K562 (cell line): ENCODE results near the gene PDIA5. TPM values are rescaled to one million over a fixed set of nuclear protein-coding genes. Genes with fewer than 3 reads are reported as not detected.

Experiments
- BRD4 ChIP-seq: fragments of 200-600 bp; sonication (generic); IDR thresholded peaks from 2 replicates; pipeline ENCODE4 v1.6.1; 2017; ENCODE audit warnings: inconsistent platforms
- CBFB ChIP-seq: sonication (generic); formaldehyde crosslinking; IDR thresholded peaks from 2 replicates; pipeline ENCODE4 v1.4.0; 2020; ENCODE audit warnings: mild to moderate bottlenecking, missing genetic modification reagents
- EP300 ChIP-seq: IDR thresholded peaks from 2 replicates; pipeline ENCODE4 v1.6.1; 2012; ENCODE audit warnings: low read length, improper control_type of control experiment
- FIP1L1 ChIP-seq: fragments of 200-400 bp; formaldehyde crosslinking; IDR thresholded peaks from 2 replicates; pipeline ENCODE4 v1.6.1; 2018; ENCODE audit warnings: mild to moderate bottlenecking, low read depth, low read length; ENCODE audit not compliant: poor library complexity, severe bottlenecking
- HMG20B ChIP-seq: fragments of 250-450 bp; sonication (Bioruptor Pico); IDR thresholded peaks from 2 replicates; pipeline ENCODE4 v1.5.0; 2021; ENCODE audit warnings: mild to moderate bottlenecking
- KDM1A ChIP-seq, 2 experiments: fragments of 450-650 bp; IDR thresholded peaks; 2 replicates each; pipeline ENCODE4 v1.6.1; 2016; ENCODE audit warnings: mild to moderate bottlenecking in 2 of 2
- KLF10 ChIP-seq: fragments of 250-450 bp; sonication (Bioruptor Pico); IDR thresholded peaks from 2 replicates; pipeline ENCODE4 v1.6.1; 2021; ENCODE audit warnings: matching md5 sums
- POLR3A ChIP-seq: IDR thresholded peaks from 2 replicates; pipeline ENCODE4 v1.6.1; 2011; ENCODE audit warnings: borderline replicate concordance, mild to moderate bottlenecking, moderate library complexity; ENCODE audit not compliant: insufficient read length, insufficient read depth; ENCODE audit errors: extremely low read depth
- RBM34 ChIP-seq: fragments of 200-400 bp; formaldehyde crosslinking; IDR thresholded peaks from 2 replicates; pipeline ENCODE4 v1.6.1; 2018; ENCODE audit warnings: low read length, borderline replicate concordance; ENCODE audit not compliant: insufficient read depth
- RFX5 ChIP-seq: IDR thresholded peaks from 2 replicates; pipeline ENCODE4 v1.6.1; 2011; ENCODE audit warnings: low read depth, mild to moderate bottlenecking, improper control_type of control experiment, low read length
- RNF2 ChIP-seq: sonication (generic); IDR thresholded peaks from 2 replicates; pipeline ENCODE4 v1.6.1; 2016
- SIN3B ChIP-seq: fragments of 450-650 bp; IDR thresholded peaks from 2 replicates; pipeline ENCODE4 v1.6.1; 2017; ENCODE audit warnings: low read depth, mild to moderate bottlenecking, moderate library complexity
- SPI1 ChIP-seq: IDR thresholded peaks from 2 replicates; pipeline ENCODE4 v1.6.1; 2011; ENCODE audit warnings: low read depth, low read length, control low read depth, borderline replicate concordance
- TAF9B ChIP-seq: fragments of 450-650 bp; IDR thresholded peaks from 2 replicates; pipeline ENCODE4 v1.6.1; 2018; ENCODE audit warnings: mild to moderate bottlenecking; ENCODE audit not compliant: partially characterized antibody
- ZNF212 ChIP-seq: fragments of 450-650 bp; formaldehyde crosslinking; IDR thresholded peaks from 2 replicates; pipeline ENCODE4 v1.4.0; 2020; ENCODE audit warnings: mild to moderate bottlenecking
- ZNF785 ChIP-seq: fragments of 250-450 bp; sonication (Bioruptor Pico); IDR thresholded peaks from 2 replicates; pipeline ENCODE4 v1.4.0; 2020; ENCODE audit warnings: mild to moderate bottlenecking
- polyA plus RNA-seq, 8 experiments: library from polyadenylated mRNA; depleted of rRNA in 4 of 8; stranded (reverse) in 5 of 8; unstranded in 3 of 8; fragments of >200 nt; fragmentation: Nextera tagmentation in 2 of 8; fragmentation: Illumina TruSeq in 1 of 8; extraction: Ambion mirVana in 2 of 8; extraction: Trizol in 1 of 8; gene quantifications; 2 replicates each; pipeline versions ENCODE4 v1.2.1 to v1.2.3, GENCODE V29; 2011 to 2014; ENCODE audit warnings: inconsistent platforms in 1 of 8, missing spikeins in 1 of 8
- total RNA-seq, 7 experiments: library from RNA; depleted of rRNA in 6 of 7; stranded (reverse); fragments of >200 nt in 6 of 7; fragmentation: Illumina TruSeq in 2 of 7; extraction: Trizol in 2 of 7; gene quantifications; 2 replicates each; pipeline versions ENCODE4 v1.2.1 to v1.2.3, GENCODE V29; 2011 to 2021; ENCODE audit warnings: low replicate concordance in 1 of 7
- TF ChIP-seq, protein P1 (sequence below): fragments of 450-650 bp; formaldehyde crosslinking; conservative IDR thresholded peaks from 2 replicates; pipeline ENCODE4 v1.4.0; 2022; ENCODE audit warnings: mild to moderate bottlenecking, missing genetic modification characterization
- TF ChIP-seq, protein P2 (sequence below): fragments of 450-650 bp; conservative IDR thresholded peaks from 2 replicates; pipeline ENCODE4 v1.6.1; 2016; ENCODE audit warnings: missing genetic modification characterization, low read depth, mild to moderate bottlenecking, control low read depth, missing compliant biosample characterization
- TF ChIP-seq, protein P3 (sequence below): fragments of 450-650 bp; IDR thresholded peaks from 2 replicates; pipeline ENCODE4 v1.6.1; 2018; ENCODE audit warnings: mild to moderate bottlenecking, low read depth; ENCODE audit not compliant: partially characterized antibody
- TF ChIP-seq, protein P4 (sequence below): IDR thresholded peaks from 2 replicates; pipeline ENCODE4 v1.6.1; 2012; ENCODE audit warnings: low read depth, low read length, improper control_type of control experiment, borderline replicate concordance
- TF ChIP-seq, protein P5 (sequence below): fragments of 450-650 bp; IDR thresholded peaks from 2 replicates; pipeline ENCODE4 v1.7.1; 2018; ENCODE audit warnings: mild to moderate bottlenecking, low read depth; ENCODE audit not compliant: partially characterized antibody

Gene PDIA5
- total and polyA plus RNA-seq, 9 of the 15 experiments (the other 6 are each of a cell fraction or from before 2014, with no cell fraction given), result 3.4 to 31.8 (median 19.6) TPM

DNA sequence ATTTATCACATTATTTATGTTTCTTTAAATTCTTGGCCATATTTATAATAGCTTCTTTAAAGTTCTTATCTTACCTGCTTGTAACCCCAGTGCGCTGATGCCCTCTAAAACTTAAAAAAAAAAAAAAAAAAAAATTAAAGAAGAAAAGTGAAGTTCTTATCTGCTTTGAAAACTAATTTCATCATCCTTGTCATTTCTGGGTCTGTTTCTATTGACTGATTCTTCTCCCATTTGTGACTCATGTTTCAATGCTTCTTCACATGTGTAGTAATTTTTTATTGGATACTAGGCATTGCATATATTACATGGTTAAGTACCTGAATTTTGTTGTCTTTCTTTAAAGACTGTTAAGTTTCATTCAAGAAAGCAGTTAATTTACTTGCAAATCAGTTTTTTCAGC lies 131.5 kb downstream of the PDIA5 start (continued):
- TF ChIP-seq TAF9B, result no peak
- TF ChIP-seq CBFB (CRISPR knock-in tag), result no peak
- no peak for TF ChIP-seq RNF2
- TF ChIP-seq BRD4, result no peak
- TF ChIP-seq POLR3A, result no peak
- TF ChIP-seq, protein P1, sequence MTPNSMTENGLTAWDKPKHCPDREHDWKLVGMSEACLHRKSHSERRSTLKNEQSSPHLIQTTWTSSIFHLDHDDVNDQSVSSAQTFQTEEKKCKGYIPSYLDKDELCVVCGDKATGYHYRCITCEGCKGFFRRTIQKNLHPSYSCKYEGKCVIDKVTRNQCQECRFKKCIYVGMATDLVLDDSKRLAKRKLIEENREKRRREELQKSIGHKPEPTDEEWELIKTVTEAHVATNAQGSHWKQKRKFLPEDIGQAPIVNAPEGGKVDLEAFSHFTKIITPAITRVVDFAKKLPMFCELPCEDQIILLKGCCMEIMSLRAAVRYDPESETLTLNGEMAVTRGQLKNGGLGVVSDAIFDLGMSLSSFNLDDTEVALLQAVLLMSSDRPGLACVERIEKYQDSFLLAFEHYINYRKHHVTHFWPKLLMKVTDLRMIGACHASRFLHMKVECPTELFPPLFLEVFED (CRISPR knock-in tag), result no peak
- TF ChIP-seq, protein P2, sequence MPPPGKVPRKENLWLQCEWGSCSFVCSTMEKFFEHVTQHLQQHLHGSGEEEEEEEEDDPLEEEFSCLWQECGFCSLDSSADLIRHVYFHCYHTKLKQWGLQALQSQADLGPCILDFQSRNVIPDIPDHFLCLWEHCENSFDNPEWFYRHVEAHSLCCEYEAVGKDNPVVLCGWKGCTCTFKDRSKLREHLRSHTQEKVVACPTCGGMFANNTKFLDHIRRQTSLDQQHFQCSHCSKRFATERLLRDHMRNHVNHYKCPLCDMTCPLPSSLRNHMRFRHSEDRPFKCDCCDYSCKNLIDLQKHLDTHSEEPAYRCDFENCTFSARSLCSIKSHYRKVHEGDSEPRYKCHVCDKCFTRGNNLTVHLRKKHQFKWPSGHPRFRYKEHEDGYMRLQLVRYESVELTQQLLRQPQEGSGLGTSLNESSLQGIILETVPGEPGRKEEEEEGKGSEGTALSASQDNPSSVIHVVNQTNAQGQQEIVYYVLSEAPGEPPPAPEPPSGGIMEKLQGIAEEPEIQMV (tag), result no peak
- TF ChIP-seq RFX5, result no peak
- TF ChIP-seq EP300, result no peak
- TF ChIP-seq RBM34, result no peak
- TF ChIP-seq, protein P3, sequence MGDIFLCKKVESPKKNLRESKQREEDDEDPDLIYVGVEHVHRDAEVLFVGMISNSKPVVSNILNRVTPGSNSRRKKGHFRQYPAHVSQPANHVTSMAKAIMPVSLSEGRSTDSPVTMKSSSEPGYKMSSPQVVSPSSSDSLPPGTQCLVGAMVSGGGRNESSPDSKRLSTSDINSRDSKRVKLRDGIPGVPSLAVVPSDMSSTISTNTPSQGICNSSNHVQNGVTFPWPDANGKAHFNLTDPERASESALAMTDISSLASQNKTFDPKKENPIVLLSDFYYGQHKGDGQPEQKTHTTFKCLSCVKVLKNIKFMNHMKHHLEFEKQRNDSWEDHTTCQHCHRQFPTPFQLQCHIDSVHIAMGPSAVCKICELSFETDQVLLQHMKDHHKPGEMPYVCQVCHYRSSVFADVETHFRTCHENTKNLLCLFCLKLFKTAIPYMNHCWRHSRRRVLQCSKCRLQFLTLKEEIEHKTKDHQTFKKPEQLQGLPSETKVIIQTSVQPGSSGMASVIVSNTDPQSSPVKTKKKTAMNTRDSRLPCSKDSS, result no peak
- TF ChIP-seq ZNF212 (CRISPR knock-in tag), result no peak
- TF ChIP-seq, protein P4, sequence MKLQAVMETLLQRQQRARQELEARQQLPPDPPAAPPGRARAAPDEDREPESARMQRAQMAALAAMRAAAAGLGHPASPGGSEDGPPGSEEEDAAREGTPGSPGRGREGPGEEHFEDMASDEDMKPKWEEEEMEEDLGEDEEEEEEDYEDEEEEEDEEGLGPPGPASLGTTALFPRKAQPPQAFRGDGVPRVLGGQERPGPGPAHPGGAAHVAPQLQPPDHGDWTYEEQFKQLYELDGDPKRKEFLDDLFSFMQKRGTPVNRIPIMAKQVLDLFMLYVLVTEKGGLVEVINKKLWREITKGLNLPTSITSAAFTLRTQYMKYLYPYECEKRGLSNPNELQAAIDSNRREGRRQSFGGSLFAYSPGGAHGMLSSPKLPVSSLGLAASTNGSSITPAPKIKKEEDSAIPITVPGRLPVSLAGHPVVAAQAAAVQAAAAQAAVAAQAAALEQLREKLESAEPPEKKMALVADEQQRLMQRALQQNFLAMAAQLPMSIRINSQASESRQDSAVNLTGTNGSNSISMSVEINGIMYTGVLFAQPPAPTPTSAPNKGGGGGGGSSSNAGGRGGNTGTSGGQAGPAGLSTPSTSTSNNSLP, result no peak
- TF ChIP-seq HMG20B (CRISPR knock-in tag), result no peak
- TF ChIP-seq KDM1A (IDR thresholded peaks at IDR 0.05), result no peak
- TF ChIP-seq ZNF785 (CRISPR knock-in tag), result no peak
- no peak for TF ChIP-seq FIP1L1
- TF ChIP-seq KLF10 (CRISPR knock-in tag), result no peak
- TF ChIP-seq SIN3B, result no peak
- TF ChIP-seq, protein P5, sequence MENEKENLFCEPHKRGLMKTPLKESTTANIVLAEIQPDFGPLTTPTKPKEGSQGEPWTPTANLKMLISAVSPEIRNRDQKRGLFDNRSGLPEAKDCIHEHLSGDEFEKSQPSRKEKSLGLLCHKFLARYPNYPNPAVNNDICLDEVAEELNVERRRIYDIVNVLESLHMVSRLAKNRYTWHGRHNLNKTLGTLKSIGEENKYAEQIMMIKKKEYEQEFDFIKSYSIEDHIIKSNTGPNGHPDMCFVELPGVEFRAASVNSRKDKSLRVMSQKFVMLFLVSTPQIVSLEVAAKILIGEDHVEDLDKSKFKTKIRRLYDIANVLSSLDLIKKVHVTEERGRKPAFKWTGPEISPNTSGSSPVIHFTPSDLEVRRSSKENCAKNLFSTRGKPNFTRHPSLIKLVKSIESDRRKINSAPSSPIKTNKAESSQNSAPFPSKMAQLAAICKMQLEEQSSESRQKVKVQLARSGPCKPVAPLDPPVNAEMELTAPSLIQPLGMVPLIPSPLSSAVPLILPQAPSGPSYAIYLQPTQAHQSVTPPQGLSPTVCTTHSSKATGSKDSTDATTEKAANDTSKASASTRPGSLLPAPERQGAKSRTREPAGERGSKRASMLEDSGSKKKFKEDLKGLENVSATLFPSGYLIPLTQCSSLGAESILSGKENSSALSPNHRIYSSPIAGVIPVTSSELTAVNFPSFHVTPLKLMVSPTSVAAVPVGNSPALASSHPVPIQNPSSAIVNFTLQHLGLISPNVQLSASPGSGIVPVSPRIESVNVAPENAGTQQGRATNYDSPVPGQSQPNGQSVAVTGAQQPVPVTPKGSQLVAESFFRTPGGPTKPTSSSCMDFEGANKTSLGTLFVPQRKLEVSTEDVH, result no peak
- TF ChIP-seq SPI1, result no peak
